IPS-20b (cell line): ENCODE data around the gene KCTD19.

ENCODE experiments used
- H3K27ac ChIP-seq: one replicate; pipeline ENCODE4 v1.5.1; 2013; ENCODE audit warnings: low read length
- H3K27me3 ChIP-seq: 2 replicates; pipeline ENCODE4 v1.6.1; 2013; ENCODE audit warnings: mild to moderate bottlenecking, low read length, inconsistent platforms; ENCODE audit not compliant: insufficient read depth
- H3K36me3 ChIP-seq: 2 replicates; pipeline ENCODE4 v1.6.1; 2013; ENCODE audit warnings: low read depth, mild to moderate bottlenecking, inconsistent platforms, low read length, moderate library complexity; ENCODE audit not compliant: insufficient read depth
- H3K4me1 ChIP-seq: 2 replicates; pipeline ENCODE4 v1.6.1; 2013; ENCODE audit warnings: mild to moderate bottlenecking, control low read depth, inconsistent platforms, low read length, moderate library complexity; ENCODE audit not compliant: insufficient read depth
- H3K4me3 ChIP-seq: 2 replicates; pipeline ENCODE4 v1.5.1; 2013; ENCODE audit warnings: mild to moderate bottlenecking, low read length, inconsistent platforms
- H3K9ac ChIP-seq: 2 replicates; pipeline ENCODE4 v1.6.1; 2013; ENCODE audit warnings: low read depth, mild to moderate bottlenecking, inconsistent platforms, low read length, moderate library complexity
- H3K9me3 ChIP-seq: 2 replicates; pipeline ENCODE4 v1.6.1; 2013; ENCODE audit warnings: mild to moderate bottlenecking, low read depth, low read length, inconsistent platforms; ENCODE audit not compliant: insufficient read depth

Gene KCTD19

GRCh38 chr16:67281536-67282446, 44.8 kb downstream of the KCTD19 start:
- Histone ChIP-seq H3K4me1 (no peaks in the 10 kb centered on the region), H3K4me3 (no peak overlapping the region), H3K9ac (no peak overlapping the region), H3K27me3 (peaks cover 25% of the 10 kb centered on the region), H3K36me3 (no peaks in the 10 kb centered on the region), H3K9me3 (no peaks in the 10 kb centered on the region), H3K27ac (no peak overlapping the region)

- no peaks in the 10 kb centered on the region for H3K4me1 ChIP-seq
- no peak overlapping the region for H3K27ac ChIP-seq
- peaks cover 25% of the 10 kb centered on the region for H3K27me3 ChIP-seq
- no peaks in the 10 kb centered on the region for H3K9me3 ChIP-seq
- H3K36me3 ChIP-seq, result no peaks in the 10 kb centered on the region
- no peak overlapping the region for H3K4me3 ChIP-seq
- H3K9ac ChIP-seq, result no peak overlapping the region
Observed at GRCh38 chr16:67280090-67281015, 46.2 kb downstream of the KCTD19 start.

GRCh38 chr16:67279296-67280089, 47.0 kb downstream of the KCTD19 start, which contains the start of gene PLEKHG4:
TSS of gene PLEKHG4 (plus strand) at chr16:67279532. CDS start at chr16:67280045, 513 bp downstream.
- Histone ChIP-seq H3K27ac (no peak within 1 kb of the TSS), H3K9ac (no peak within 1 kb of the TSS), H3K9me3 (no peaks in the 10 kb centered on the region), H3K36me3 (no peaks in the 10 kb centered on the region), H3K4me1 (no peaks in the 10 kb centered on the region), H3K4me3 (peak within 1 kb of the TSS; percentile 61), H3K27me3 (peaks cover 25% of the 10 kb centered on the region)

- no peaks in the 10 kb centered on the region for H3K36me3 ChIP-seq
Observed at GRCh38 chr16:67278773-67279295, 47.7 kb downstream of the KCTD19 start.

GRCh38 chr16:67277999-67278772, 48.4 kb downstream of the KCTD19 start:
- Histone ChIP-seq H3K36me3 (no peaks in the 10 kb centered on the region), H3K27ac (no peak overlapping the region), H3K27me3 (peaks cover 25% of the 10 kb centered on the region), H3K4me3 (peak overlapping the region; percentile 61; the same call in 1 of the 2 replicates), H3K9ac (no peak overlapping the region), H3K4me1 (no peaks in the 10 kb centered on the region), H3K9me3 (no peaks in the 10 kb centered on the region)

More at GRCh38 chr16:67278773-67279295, 47.7 kb downstream of the KCTD19 start:
- Histone ChIP-seq H3K9ac (no peak overlapping the region), H3K4me1 (no peaks in the 10 kb centered on the region), H3K4me3 (peak overlapping the region; percentile 61), H3K27ac (no peak overlapping the region), H3K9me3 (no peaks in the 10 kb centered on the region), H3K27me3 (peaks cover 25% of the 10 kb centered on the region)

- no peak overlapping the region for H3K4me3 ChIP-seq
- no peaks in the 10 kb centered on the region for H3K9me3 ChIP-seq
Observed at GRCh38 chr16:67277294-67277998, 49.1 kb downstream of the KCTD19 start.

GRCh38 chr16:67275321-67275720, 51.2 kb downstream of the KCTD19 start:
- H3K9me3 ChIP-seq, result no peaks in the 10 kb centered on the region
- no peak overlapping the region for H3K9ac ChIP-seq
- no peaks in the 10 kb centered on the region for H3K4me1 ChIP-seq
- H3K27me3 ChIP-seq, result peaks cover 19% of the 10 kb centered on the region
- no peak overlapping the region for H3K4me3 ChIP-seq
- no peak overlapping the region for H3K27ac ChIP-seq
- no peaks in the 10 kb centered on the region for H3K36me3 ChIP-seq

More at GRCh38 chr16:67277294-67277998, 49.1 kb downstream of the KCTD19 start:
- Histone ChIP-seq H3K9ac (no peak overlapping the region), H3K4me1 (no peaks in the 10 kb centered on the region), H3K27me3 (peaks cover 25% of the 10 kb centered on the region), H3K36me3 (no peaks in the 10 kb centered on the region), H3K27ac (no peak overlapping the region)

GRCh38 chr16:67271446-67271845, 55.1 kb downstream of the KCTD19 start:
- Histone ChIP-seq H3K9me3 (no peaks in the 10 kb centered on the region), H3K9ac (no peak overlapping the region), H3K4me1 (0 out of 2 replicates have a peak, but pooled peaks cover 3% of the 10 kb centered on the region), H3K27ac (no peak overlapping the region), H3K27me3 (no peaks in the 10 kb centered on the region), H3K4me3 (no peak overlapping the region), H3K36me3 (no peaks in the 10 kb centered on the region)

GRCh38 chr16:67270931-67271338, 55.6 kb downstream of the KCTD19 start:
- Histone ChIP-seq H3K9me3 (no peaks in the 10 kb centered on the region), H3K9ac (no peak overlapping the region), H3K36me3 (no peaks in the 10 kb centered on the region)

GRCh38 chr16:67269766-67270165, 56.8 kb downstream of the KCTD19 start:
- Histone ChIP-seq H3K36me3 (no peaks in the 10 kb centered on the region), H3K27me3 (0 out of 2 replicates have a peak, but pooled peaks cover 3% of the 10 kb centered on the region), H3K4me1 (0 out of 2 replicates have a peak, but pooled peaks cover 3% of the 10 kb centered on the region), H3K9ac (no peak overlapping the region), H3K27ac (no peak overlapping the region), H3K9me3 (no peaks in the 10 kb centered on the region), H3K4me3 (no peak overlapping the region)

More at GRCh38 chr16:67270931-67271338, 55.6 kb downstream of the KCTD19 start:
- Histone ChIP-seq H3K4me1 (0 out of 2 replicates have a peak, but pooled peaks cover 3% of the 10 kb centered on the region), H3K27me3 (no peaks in the 10 kb centered on the region), H3K4me3 (no peak overlapping the region), H3K27ac (no peak overlapping the region)
